ENCODE measurements around the gene GNRH2. TPM values are rescaled to one million over a fixed set of nuclear protein-coding genes. Genes with fewer than 3 reads are reported as not detected.
"Not testable (repeated sequence)": the region's sequence is repeated elsewhere in the genome, so short reads cannot be mapped to it uniquely, and the experiment has no call there.

GNRH2 gene
- total and polyA plus RNA-seq, 3 donors from 2014 or later = 2.6 TPM; not detected in 2

DNA sequence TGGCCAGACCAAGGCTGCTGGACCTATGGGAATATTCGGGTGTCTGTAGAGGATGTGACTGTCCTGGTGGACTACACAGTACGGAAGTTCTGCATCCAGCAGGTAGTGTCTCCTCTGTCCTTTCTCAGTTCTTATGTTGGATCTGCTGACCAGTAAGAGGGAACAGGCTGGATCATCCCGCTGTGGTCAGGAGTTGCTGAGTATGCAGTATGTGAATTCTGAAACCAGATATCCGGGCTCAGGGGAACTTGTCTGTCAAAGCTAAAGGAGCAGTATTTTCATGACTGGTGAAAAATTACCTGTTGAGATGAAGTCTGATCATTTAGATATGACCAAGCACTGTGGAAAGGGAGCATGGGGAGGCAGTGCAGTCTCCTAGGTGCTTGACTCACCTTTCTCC lies 22.1 kb upstream of the GNRH2 start:
- Histone ChIP-seq H3K4me1 (peaks cover 12% of the 10 kb centered on the region), H3K36me3 (ENCODE audit: low read depth, missing control alignments) (no peaks in the 10 kb centered on the region), H3K27ac (no peak overlapping the region), H3K27me3 (no peaks in the 10 kb centered on the region), H3K4me3 (no peak overlapping the region), H3K9me3 (no peaks in the 10 kb centered on the region)
- intact Hi-C loops (cut with DNase I; ENCODE audit: low total_unique reads) = no loop called here
- TF ChIP-seq, protein P1, sequence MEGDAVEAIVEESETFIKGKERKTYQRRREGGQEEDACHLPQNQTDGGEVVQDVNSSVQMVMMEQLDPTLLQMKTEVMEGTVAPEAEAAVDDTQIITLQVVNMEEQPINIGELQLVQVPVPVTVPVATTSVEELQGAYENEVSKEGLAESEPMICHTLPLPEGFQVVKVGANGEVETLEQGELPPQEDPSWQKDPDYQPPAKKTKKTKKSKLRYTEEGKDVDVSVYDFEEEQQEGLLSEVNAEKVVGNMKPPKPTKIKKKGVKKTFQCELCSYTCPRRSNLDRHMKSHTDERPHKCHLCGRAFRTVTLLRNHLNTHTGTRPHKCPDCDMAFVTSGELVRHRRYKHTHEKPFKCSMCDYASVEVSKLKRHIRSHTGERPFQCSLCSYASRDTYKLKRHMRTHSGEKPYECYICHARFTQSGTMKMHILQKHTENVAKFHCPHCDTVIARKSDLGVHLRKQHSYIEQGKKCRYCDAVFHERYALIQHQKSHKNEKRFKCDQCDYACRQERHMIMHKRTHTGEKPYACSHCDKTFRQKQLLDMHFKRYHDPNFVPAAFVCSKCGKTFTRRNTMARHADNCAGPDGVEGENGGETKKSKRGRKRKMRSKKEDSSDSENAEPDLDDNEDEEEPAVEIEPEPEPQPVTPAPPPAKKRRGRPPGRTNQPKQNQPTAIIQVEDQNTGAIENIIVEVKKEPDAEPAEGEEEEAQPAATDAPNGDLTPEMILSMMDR (IDR thresholded peaks at IDR 0.05) = no peak
- TF ChIP-seq POLR2A (IDR thresholded peaks at IDR 0.05) = no peak
- WGBS, 2 donors = 90 to 98% methylated on average over 4 of the region's 4 CpGs
- DNase-seq = no peak

DNA sequence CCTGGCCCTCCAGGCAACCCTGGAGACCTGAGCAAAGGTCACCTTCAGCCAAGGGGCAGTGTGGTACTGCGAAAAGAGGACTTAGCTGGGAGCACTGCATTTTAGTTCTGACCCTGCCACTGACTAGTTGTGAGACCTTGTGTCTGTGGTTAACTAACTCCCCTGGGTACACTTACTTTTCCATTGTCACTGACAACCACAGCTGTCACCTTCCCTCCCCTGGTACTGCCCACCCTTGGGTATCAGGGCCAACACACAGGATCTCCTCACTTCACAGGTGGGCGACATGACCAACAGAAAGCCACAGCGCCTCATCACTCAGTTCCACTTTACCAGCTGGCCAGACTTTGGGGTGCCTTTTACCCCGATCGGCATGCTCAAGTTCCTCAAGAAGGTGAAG lies 21.6 kb upstream of the GNRH2 start:
- H3K4me1 ChIP-seq = peaks cover 12% of the 10 kb centered on the region
- H3K4me3 ChIP-seq = no peak overlapping the region
- WGBS, 2 donors = 91 to 94% methylated on average over 4 to 5 of the region's 5 CpGs
- H3K27ac ChIP-seq = no peak overlapping the region
- H3K36me3 ChIP-seq (ENCODE audit: low read depth, missing control alignments) = no peaks in the 10 kb centered on the region
- no peaks in the 10 kb centered on the region for H3K9me3 ChIP-seq
- TF ChIP-seq POLR2A (IDR thresholded peaks at IDR 0.05) = no peak
- TF ChIP-seq, protein P1 (IDR thresholded peaks at IDR 0.05) = no peak
- no peaks in the 10 kb centered on the region for H3K27me3 ChIP-seq
- intact Hi-C loops (cut with DNase I; ENCODE audit: low total_unique reads) = no loop called here
- DNase-seq = no peak

DNA sequence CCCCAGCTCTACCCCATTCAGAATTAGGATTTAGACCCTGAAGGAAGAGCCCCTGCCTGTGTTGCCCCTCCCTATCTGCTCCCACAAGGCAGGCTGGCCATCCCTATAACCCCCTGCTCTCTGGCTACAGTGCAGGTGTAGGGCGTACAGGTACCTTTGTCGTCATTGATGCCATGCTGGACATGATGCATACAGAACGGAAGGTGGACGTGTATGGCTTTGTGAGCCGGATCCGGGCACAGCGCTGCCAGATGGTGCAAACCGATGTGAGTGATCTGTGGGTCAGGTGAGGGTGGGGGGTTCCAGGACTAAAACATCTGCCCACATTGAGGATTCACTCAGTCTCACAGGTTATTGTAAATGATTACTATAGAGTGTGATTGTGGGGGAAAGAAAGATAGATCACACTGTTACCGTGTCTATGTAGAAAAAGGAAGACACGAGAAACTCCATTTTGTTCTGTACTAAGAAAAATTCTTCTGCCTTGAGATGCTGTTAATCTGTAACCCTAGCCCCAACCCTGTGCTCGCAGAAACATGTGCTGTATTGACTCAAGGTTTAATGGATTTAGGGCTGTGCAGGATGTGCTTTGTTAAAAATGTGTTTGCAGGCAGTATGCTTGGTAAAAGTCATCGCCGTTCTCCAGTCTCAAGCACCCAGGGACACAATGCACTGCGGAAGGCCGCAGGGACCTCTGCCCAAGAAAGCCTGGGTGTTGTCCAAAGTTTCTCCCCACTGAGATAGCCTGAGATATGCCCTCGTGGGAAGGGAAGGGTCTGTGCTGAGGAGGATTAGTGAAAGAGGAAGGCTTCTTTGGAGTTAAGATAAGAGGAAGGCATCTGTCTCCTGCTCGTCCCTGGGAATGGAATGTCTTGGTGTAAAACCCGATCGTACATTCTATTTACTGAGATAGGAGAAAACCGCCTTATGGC lies 20.6 kb upstream of the GNRH2 start:
- peak overlapping the region in 1 of 2 donors; percentile 24 for H3K27ac ChIP-seq
- peaks cover 12% of the 10 kb centered on the region for H3K4me1 ChIP-seq
- WGBS, 2 donors = 51 to 60% methylated on average over 16 to 20 of the region's 20 CpGs
- H3K36me3 ChIP-seq (ENCODE audit: low read depth, missing control alignments); H3K27me3 ChIP-seq; intact Hi-C loops (cut with DNase I; ENCODE audit: low total_unique reads); DNase-seq; H3K9me3 ChIP-seq; H3K4me3 ChIP-seq: not testable (repeated sequence)

DNA sequence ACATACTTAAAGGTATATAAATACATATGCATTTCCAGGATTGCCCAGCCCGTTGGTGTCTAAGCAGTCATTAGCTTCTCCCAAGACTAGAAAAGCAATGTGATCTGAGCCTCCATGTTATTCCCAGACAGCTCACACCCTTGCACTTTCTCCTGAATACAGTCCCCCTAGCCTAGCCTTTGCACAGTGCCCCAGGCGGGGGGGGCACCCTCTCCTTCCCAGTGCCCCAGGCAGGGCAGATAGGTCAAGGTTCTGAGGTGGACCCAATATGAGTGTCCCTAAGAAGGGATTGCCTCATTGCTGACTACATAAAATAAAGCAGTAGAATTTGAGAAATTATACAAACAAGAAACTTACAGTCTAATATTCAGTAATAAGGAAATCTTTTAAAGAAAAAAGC lies 15.4 kb upstream of the GNRH2 start:
- 84% methylated on average over 2 of the region's 2 CpGs for WGBS, 2 donors

DNA sequence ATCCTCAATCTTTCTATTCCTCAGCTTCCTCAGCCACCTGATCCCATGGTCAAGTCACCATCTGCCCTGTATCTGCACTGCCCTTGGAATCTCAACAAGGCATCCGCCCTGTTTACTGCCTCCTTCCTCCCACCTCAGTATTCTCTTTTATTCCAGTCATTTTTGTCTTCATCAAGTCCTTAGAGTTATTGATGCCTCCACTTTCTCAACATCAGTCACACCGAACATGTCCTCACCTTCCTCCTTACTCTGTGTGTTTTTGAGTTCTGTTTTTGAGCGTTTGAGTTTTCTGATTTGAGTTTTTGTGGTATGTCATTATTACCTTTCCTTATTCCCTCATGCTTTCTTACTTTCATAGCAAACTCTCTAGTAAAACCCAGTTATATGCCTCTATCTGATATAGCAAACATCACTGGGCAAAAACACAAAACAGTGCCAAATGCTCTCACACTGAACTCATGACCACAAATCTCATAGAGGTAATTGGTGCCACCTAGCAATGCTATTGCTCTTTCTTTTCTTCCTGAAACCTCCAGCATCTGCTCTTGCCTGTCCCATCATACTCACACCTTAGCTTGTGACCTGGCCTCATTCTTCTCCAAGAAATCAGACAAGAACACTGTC lies 11.8 kb upstream of the GNRH2 start:
- no peak for DNase-seq
- intact Hi-C loops (cut with DNase I; ENCODE audit: low total_unique reads) = no loop called here
- H3K27ac ChIP-seq = no peak overlapping the region
- H3K9me3 ChIP-seq = no peaks in the 10 kb centered on the region
- TF ChIP-seq POLR2A (IDR thresholded peaks at IDR 0.05) = no peak
- TF ChIP-seq, protein P1 (IDR thresholded peaks at IDR 0.05) = no peak
- H3K4me1 ChIP-seq = no peaks in the 10 kb centered on the region
- H3K27me3 ChIP-seq = no peaks in the 10 kb centered on the region
- H3K4me3 ChIP-seq = no peak overlapping the region
- 92 to 97% methylated on average over 3 of the region's 3 CpGs for WGBS, 2 donors
- no peaks in the 10 kb centered on the region for H3K36me3 ChIP-seq (ENCODE audit: low read depth, missing control alignments)

More for the DNA sequence above, 15.4 kb upstream of the GNRH2 start:
- Histone ChIP-seq H3K4me1 (peaks cover 2% of the 10 kb centered on the region), H3K27me3 (no peaks in the 10 kb centered on the region), H3K9me3 (no peaks in the 10 kb centered on the region), H3K4me3 (no peak overlapping the region), H3K27ac (no peak overlapping the region), H3K36me3 (ENCODE audit: low read depth, missing control alignments) (no peaks in the 10 kb centered on the region)
- TF ChIP-seq, protein P1 (IDR thresholded peaks at IDR 0.05) = no peak
- TF ChIP-seq POLR2A (IDR thresholded peaks at IDR 0.05) = no peak
- no peak for DNase-seq
- intact Hi-C loops (cut with DNase I; ENCODE audit: low total_unique reads) = no loop called here

Data from testis (tissue), 3 donors.